Loucy (cell line): ENCODE data around the gene KIF16B.

Experiments
- EZH2phosphoT487 ChIP-seq: fragments of 200-600 bp; IDR thresholded peaks from 2 replicates; pipeline ENCODE4 v1.6.1; 2018; ENCODE audit warnings: antibody characterized with exemption, mild to moderate bottlenecking, moderate library complexity, borderline replicate concordance
- TF ChIP-seq, protein P1 (sequence below): fragments of 200-600 bp; sonication (generic); conservative IDR thresholded peaks from 2 replicates; pipeline ENCODE4 v1.5.1; 2014; ENCODE audit warnings: mild to moderate bottlenecking, antibody characterized with exemption, low read length

DNA sequence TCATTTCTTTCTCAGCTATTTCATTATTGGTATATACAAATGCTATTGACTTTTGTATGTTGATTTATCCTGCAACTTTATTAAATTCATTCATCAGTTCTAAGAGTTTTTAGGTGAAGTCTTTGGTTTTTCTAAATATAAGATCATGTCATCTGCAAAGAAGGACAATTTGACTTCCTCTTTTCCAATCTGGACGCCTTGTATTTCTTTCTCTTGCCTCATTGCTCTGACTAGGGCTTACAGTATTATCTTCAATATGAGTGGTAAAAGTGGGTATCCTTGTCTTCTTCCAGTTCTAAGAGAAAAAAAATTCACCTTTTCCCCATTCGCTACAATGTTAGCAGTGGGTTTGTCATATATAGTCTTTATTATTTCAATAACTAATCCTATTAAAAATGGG, 38.0 kb downstream of the KIF16B start:
- TF ChIP-seq, protein P1, sequence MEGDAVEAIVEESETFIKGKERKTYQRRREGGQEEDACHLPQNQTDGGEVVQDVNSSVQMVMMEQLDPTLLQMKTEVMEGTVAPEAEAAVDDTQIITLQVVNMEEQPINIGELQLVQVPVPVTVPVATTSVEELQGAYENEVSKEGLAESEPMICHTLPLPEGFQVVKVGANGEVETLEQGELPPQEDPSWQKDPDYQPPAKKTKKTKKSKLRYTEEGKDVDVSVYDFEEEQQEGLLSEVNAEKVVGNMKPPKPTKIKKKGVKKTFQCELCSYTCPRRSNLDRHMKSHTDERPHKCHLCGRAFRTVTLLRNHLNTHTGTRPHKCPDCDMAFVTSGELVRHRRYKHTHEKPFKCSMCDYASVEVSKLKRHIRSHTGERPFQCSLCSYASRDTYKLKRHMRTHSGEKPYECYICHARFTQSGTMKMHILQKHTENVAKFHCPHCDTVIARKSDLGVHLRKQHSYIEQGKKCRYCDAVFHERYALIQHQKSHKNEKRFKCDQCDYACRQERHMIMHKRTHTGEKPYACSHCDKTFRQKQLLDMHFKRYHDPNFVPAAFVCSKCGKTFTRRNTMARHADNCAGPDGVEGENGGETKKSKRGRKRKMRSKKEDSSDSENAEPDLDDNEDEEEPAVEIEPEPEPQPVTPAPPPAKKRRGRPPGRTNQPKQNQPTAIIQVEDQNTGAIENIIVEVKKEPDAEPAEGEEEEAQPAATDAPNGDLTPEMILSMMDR: no peak
- TF ChIP-seq EZH2phosphoT487: no peak
